RWPE2 (cell line): ENCODE results near the gene CDC25A.

Source experiments
- ATAC-seq: fragments of 200-7000 bp; cut with Tn5 transposase; 3 replicates; pipeline ENCODE4 v1.9.1; 2021; ENCODE audit warnings: low read depth
- DNase-seq: peaks from one replicate; pipeline ENCODE4 v3.0.0-alpha.2; 2020; ENCODE audit warnings: low spot score
- H3K27ac ChIP-seq: fragments of 450-650 bp; 2 replicates; pipeline ENCODE4 v1.5.1; 2017; ENCODE audit warnings: mild to moderate bottlenecking; ENCODE audit not compliant: poor library complexity, severe bottlenecking
- H3K27me3 ChIP-seq: fragments of 250-450 bp; sonication (Bioruptor Pico); 2 replicates; pipeline ENCODE4 v1.5.1; 2021; ENCODE audit warnings: mild to moderate bottlenecking, moderate library complexity; ENCODE audit not compliant: insufficient read depth, poor library complexity, severe bottlenecking
- H3K36me3 ChIP-seq: fragments of 250-450 bp; sonication (Bioruptor Pico); 2 replicates; pipeline ENCODE4 v1.5.1; 2020; ENCODE audit warnings: low read depth, mild to moderate bottlenecking, moderate library complexity
- H3K4me1 ChIP-seq: fragments of 250-450 bp; sonication (Bioruptor Pico); 2 replicates; pipeline ENCODE4 v1.5.1; 2021; ENCODE audit warnings: mild to moderate bottlenecking, moderate library complexity; ENCODE audit not compliant: insufficient read depth, poor library complexity, severe bottlenecking
- H3K4me3 ChIP-seq: fragments of 250-450 bp; sonication (Bioruptor Pico); 2 replicates; pipeline ENCODE4 v1.5.1; 2021; ENCODE audit warnings: mild to moderate bottlenecking, moderate library complexity; ENCODE audit not compliant: severe bottlenecking
- H3K9me3 ChIP-seq: fragments of 250-450 bp; sonication (Bioruptor Pico); 2 replicates; pipeline ENCODE4 v1.5.1; 2021; ENCODE audit warnings: mild to moderate bottlenecking, moderate library complexity; ENCODE audit not compliant: severe bottlenecking
- CTCF ChIP-seq: fragments of 450-650 bp; IDR thresholded peaks from one replicate; pipeline ENCODE4 v1.5.1; 2017; ENCODE audit warnings: mild to moderate bottlenecking, moderate library complexity; ENCODE audit not compliant: poor library complexity, severe bottlenecking

CDC25A gene

GRCh38 chr3:48122504-48122903 lies 65.7 kb downstream of the CDC25A start:
- no peaks in the 10 kb centered on the region for H3K36me3 ChIP-seq
- no peaks in the 10 kb centered on the region for H3K4me1 ChIP-seq
- H3K4me3 ChIP-seq: no peak overlapping the region
- H3K27ac ChIP-seq: no peak overlapping the region
- ATAC-seq (no peak), DNase-seq (no peak)
- H3K27me3 ChIP-seq: no peaks in the 10 kb centered on the region
- no peak for TF ChIP-seq CTCF
- no peaks in the 10 kb centered on the region for H3K9me3 ChIP-seq

GRCh38 chr3:48120223-48120622 lies 68.0 kb downstream of the CDC25A start:
- no peak for DNase-seq
- TF ChIP-seq CTCF: no peak
- no peak overlapping the region for H3K4me3 ChIP-seq
- H3K36me3 ChIP-seq: no peaks in the 10 kb centered on the region
- no peaks in the 10 kb centered on the region for H3K9me3 ChIP-seq
- no peaks in the 10 kb centered on the region for H3K4me1 ChIP-seq
- ATAC-seq: no peak
- no peak overlapping the region for H3K27ac ChIP-seq
- no peaks in the 10 kb centered on the region for H3K27me3 ChIP-seq

GRCh38 chr3:48119505-48120193 lies 68.6 kb downstream of the CDC25A start:
- no peak overlapping the region for H3K27ac ChIP-seq
- no peak overlapping the region for H3K4me3 ChIP-seq
- no peaks in the 10 kb centered on the region for H3K27me3 ChIP-seq
- no peaks in the 10 kb centered on the region for H3K9me3 ChIP-seq
- no peak for TF ChIP-seq CTCF
- DNase-seq (no peak), ATAC-seq (no peak)
- H3K4me1 ChIP-seq: no peaks in the 10 kb centered on the region
- H3K36me3 ChIP-seq: no peaks in the 10 kb centered on the region

GRCh38 chr3:48118928-48119327 lies 69.3 kb downstream of the CDC25A start:
- Histone ChIP-seq H3K27me3 (no peaks in the 10 kb centered on the region), H3K36me3 (no peaks in the 10 kb centered on the region), H3K4me1 (no peaks in the 10 kb centered on the region), H3K9me3 (no peaks in the 10 kb centered on the region), H3K27ac (no peak overlapping the region), H3K4me3 (no peak overlapping the region)
- TF ChIP-seq CTCF: no peak
- no peak for DNase-seq
- no peak for ATAC-seq

- no peaks in the 10 kb centered on the region for H3K4me1 ChIP-seq
Measured at GRCh38 chr3:48118322-48118721, 69.9 kb downstream of the CDC25A start.

More at GRCh38 chr3:48118322-48118721, 69.9 kb downstream of the CDC25A start:
- Histone ChIP-seq H3K27ac (no peak overlapping the region), H3K36me3 (no peaks in the 10 kb centered on the region), H3K4me3 (no peak overlapping the region), H3K9me3 (no peaks in the 10 kb centered on the region), H3K27me3 (no peaks in the 10 kb centered on the region)
- no peak for DNase-seq
- no peak for TF ChIP-seq CTCF
- ATAC-seq: no peak
